Endodermal cell (in vitro differentiated cells): ENCODE measurements around the gene VTI1A. TPM values are rescaled to one million over a fixed set of nuclear protein-coding genes. Genes with fewer than 3 reads are reported as not detected.

Experiments
- DNase-seq: peaks from one replicate; pipeline ENCODE4 v3.0.0-alpha.2; 2017
- H3K27ac ChIP-seq: 2 replicates; pipeline ENCODE4 v1.5.1; 2013; ENCODE audit warnings: mild to moderate bottlenecking, low read depth, low read length, moderate library complexity
- H3K27me3 ChIP-seq: 2 replicates; pipeline ENCODE4 v1.6.1; 2013; ENCODE audit warnings: mild to moderate bottlenecking, low read length, moderate library complexity; ENCODE audit not compliant: insufficient read depth, control insufficient read depth, poor library complexity, severe bottlenecking
- H3K36me3 ChIP-seq: 2 replicates; pipeline ENCODE4 v1.7.0; 2013; ENCODE audit warnings: mild to moderate bottlenecking, low read length, moderate library complexity; ENCODE audit not compliant: control insufficient read depth, insufficient read depth
- H3K4me1 ChIP-seq: one replicate; pipeline ENCODE4 v1.7.0; 2013; ENCODE audit warnings: low read length; ENCODE audit not compliant: control insufficient read depth, insufficient read depth
- H3K4me3 ChIP-seq: 2 replicates; pipeline ENCODE4 v1.5.1; 2013; ENCODE audit warnings: mild to moderate bottlenecking, low read length, moderate library complexity
- H3K9ac ChIP-seq: 2 replicates; pipeline ENCODE4 v1.6.1; 2013; ENCODE audit warnings: mild to moderate bottlenecking, low read length, moderate library complexity; ENCODE audit not compliant: poor library complexity, severe bottlenecking; ENCODE audit errors: extremely low read depth
- H3K9me3 ChIP-seq: 2 replicates; pipeline ENCODE4 v1.6.1; 2013; ENCODE audit warnings: mild to moderate bottlenecking, low read length, moderate library complexity; ENCODE audit not compliant: control insufficient read depth
- H3K27ac Mint-ChIP-seq: 2 replicates; pipeline ENCODE4 v1.8.0; 2020; ENCODE audit warnings: mixed read lengths
- H3K27me3 Mint-ChIP-seq: 2 replicates; pipeline ENCODE4 v1.8.0; 2021; ENCODE audit warnings: mild to moderate bottlenecking, mixed read lengths; ENCODE audit not compliant: insufficient read depth
- H3K36me3 Mint-ChIP-seq: 2 replicates; pipeline ENCODE4 v1.8.0; 2020; ENCODE audit warnings: low read depth, mixed read lengths
- H3K4me1 Mint-ChIP-seq: 2 replicates; pipeline ENCODE4 v1.8.0; 2020; ENCODE audit warnings: mixed read lengths
- H3K4me3 Mint-ChIP-seq: 2 replicates; pipeline ENCODE4 v1.8.0; 2020; ENCODE audit warnings: mild to moderate bottlenecking, moderate library complexity, mixed read lengths
- H3K9me3 Mint-ChIP-seq: 2 replicates; pipeline ENCODE4 v1.8.0; 2020; ENCODE audit warnings: mild to moderate bottlenecking, mixed read lengths
- CTCF ChIP-seq: fragments of 200-600 bp; sonication (generic); conservative IDR thresholded peaks from 2 replicates; pipeline ENCODE4 v1.5.0; 2021; ENCODE audit warnings: antibody characterized with exemption, mild to moderate bottlenecking
- WGBS, 2 experiments: methylation state at CpG; one replicate each; pipeline versions ENCODE4 v1.1.5 to v1.1.7; 2013; ENCODE audit warnings: missing lambda C conversion rate in 2 of 2, mixed read lengths in 1 of 2; ENCODE audit not compliant: insufficient coverage in 1 of 2, insufficient read length in 1 of 2; 5-methylcytosine and 5-hydroxymethylcytosine counted together
- total RNA-seq, 2 donors: library from RNA; stranded (reverse); fragmentation: NEBNext Ultra II Directional in 1 of 2; extraction: Animal tissue kit (Norgen Biotek cat#: 25700) in 1 of 2; gene quantifications; 2 replicates in 1 of 2; 3 replicates in 1 of 2; pipeline ENCODE4 v1.2.1, GENCODE V29; 2021

Gene VTI1A
- total RNA-seq, 2 donors from 2014 or later, result 27.0 to 29.9 TPM

GRCh38 chr10:112852306-112852705 lies 405.3 kb downstream of the VTI1A start:
- Mint-ChIP-seq H3K27ac (no peak overlapping the region), H3K36me3 (peaks cover 5% of the 10 kb centered on the region)
- TF ChIP-seq CTCF, result no peak

GRCh38 chr10:112855134-112855533 lies 408.1 kb downstream of the VTI1A start:
- no peak for TF ChIP-seq CTCF
- WGBS, 2 experiments, result 93 to 96% methylated on average over 3 to 4 of the region's 4 CpGs
- no peak for DNase-seq
- Mint-ChIP-seq H3K4me1 (no peaks in the 10 kb centered on the region), H3K36me3 (no peaks in the 10 kb centered on the region), H3K27ac (no peak overlapping the region), H3K4me3 (no peak overlapping the region), H3K27me3 (peaks cover 3% of the 10 kb centered on the region), H3K9me3 (no peaks in the 10 kb centered on the region)
- peaks cover 6% of the 10 kb centered on the region for H3K9me3 ChIP-seq
- peaks cover under 1% of the 10 kb centered on the region for H3K4me1 ChIP-seq
- no peaks in the 10 kb centered on the region for H3K27me3 ChIP-seq
- H3K27ac ChIP-seq, result no peak overlapping the region
- H3K9ac ChIP-seq, result no peak overlapping the region
- no peaks in the 10 kb centered on the region for H3K36me3 ChIP-seq
- no peak overlapping the region for H3K4me3 ChIP-seq

More at GRCh38 chr10:112852306-112852705, 405.3 kb downstream of the VTI1A start:
- Histone ChIP-seq H3K4me3 (no peak overlapping the region), H3K27ac (no peak overlapping the region), H3K9ac (no peak overlapping the region), H3K9me3 (peaks cover 15% of the 10 kb centered on the region), H3K36me3 (no peaks in the 10 kb centered on the region), H3K27me3 (no peaks in the 10 kb centered on the region), H3K4me1 (peaks cover 5% of the 10 kb centered on the region)
- no peak overlapping the region for H3K4me3 Mint-ChIP-seq
- H3K9me3 Mint-ChIP-seq, result peaks cover 16% of the 10 kb centered on the region
- H3K27me3 Mint-ChIP-seq, result no peaks in the 10 kb centered on the region
- no peaks in the 10 kb centered on the region for H3K4me1 Mint-ChIP-seq
- no peak for DNase-seq
- WGBS, 2 experiments, result 86 to 91% methylated on average over 3 to 4 of the region's 4 CpGs

GRCh38 chr10:112857493-112857892 lies 410.5 kb downstream of the VTI1A start:
- Histone ChIP-seq H3K4me3 (no peak overlapping the region), H3K4me1 (no peaks in the 10 kb centered on the region), H3K36me3 (no peaks in the 10 kb centered on the region), H3K9ac (no peak overlapping the region), H3K27me3 (no peaks in the 10 kb centered on the region), H3K27ac (no peak overlapping the region), H3K9me3 (peaks cover 6% of the 10 kb centered on the region)
- H3K27ac Mint-ChIP-seq, result no peak overlapping the region
- H3K9me3 Mint-ChIP-seq, result no peaks in the 10 kb centered on the region
- no peaks in the 10 kb centered on the region for H3K4me1 Mint-ChIP-seq
- no peak for DNase-seq
- no peak for TF ChIP-seq CTCF
- WGBS, 2 experiments, result 96 to 99% methylated on average over 5 of the region's 5 CpGs
- H3K4me3 Mint-ChIP-seq, result no peak overlapping the region
- peaks cover 3% of the 10 kb centered on the region for H3K27me3 Mint-ChIP-seq
- H3K36me3 Mint-ChIP-seq, result no peaks in the 10 kb centered on the region
